K562 (cell line): ENCODE results near the gene SERPINA9. TPM values are rescaled to one million over a fixed set of nuclear protein-coding genes. Genes with fewer than 3 reads are reported as not detected.

Experiments
- ATAC-seq: fragments of 200-7000 bp; cut with Tn5 transposase; 3 replicates; pipeline ENCODE4 v1.9.1; 2020; ENCODE audit warnings: moderate library complexity
- BruUV-seq: library from RNA; stranded (reverse); fragments of 400-500 nt; replicated peaks from 2 replicates; lab custom pipeline; 2021; lab: Mats Ljungman, UMichigan
- CTCF ChIA-PET: fragments of 300-600 bp; formaldehyde crosslinking; extraction: SDS; loops from one replicate; lab custom pipeline; 2021; ENCODE audit warnings: low intra/inter-chr PET ratio; lab: Yijun Ruan, JAX
- POLR2A ChIA-PET: fragments of 300-600, 350-650 bp; sonication (Branson Sonifier 250); formaldehyde crosslinking; extraction: SDS; loops from one replicate; lab custom pipeline; 2021; ENCODE audit warnings: antibody characterized with exemption, inconsistent platforms; lab: Yijun Ruan, JAX
- DNase-seq, 4 experiments: peaks; one replicate each; pipeline versions ENCODE4 v3.0.0 to v3.0.0-alpha.2; 2011 to 2018; ENCODE audit warnings: low spot score in 3 of 4, mixed read lengths in 3 of 4; ENCODE audit errors: extremely low read depth in 1 of 4
- FAIRE-seq: peaks from 2 replicates; lab custom pipeline; 2011; peaks lifted over from hg19 to GRCh38; lab: Jason Lieb, UNC
- H2AFZ ChIP-seq: 2 replicates; pipeline ENCODE4 v1.6.0; 2011; ENCODE audit warnings: low read depth, low read length, control low read depth, inconsistent platforms
- H3K27ac ChIP-seq: fragments of 200-600 bp; 3 replicates; pipeline ENCODE4 v1.8.0; 2011; ENCODE audit warnings: low read depth, mild to moderate bottlenecking, control low read depth, inconsistent platforms, low read length, moderate library complexity, mixed read lengths; ENCODE audit errors: extremely low read depth
- H3K27me3 ChIP-seq, 2 experiments: fragments of 300-600 bp in 1 of 2; 2 replicates in 1 of 2; 3 replicates in 1 of 2; pipeline versions ENCODE4 v1.6.0 to v1.8.0; 2011; ENCODE audit warnings: inconsistent platforms in 2 of 2, low read length in 2 of 2, mild to moderate bottlenecking in 1 of 2, mixed read lengths in 1 of 2, moderate library complexity in 1 of 2; ENCODE audit not compliant: control insufficient read depth in 2 of 2, insufficient read depth in 2 of 2
- H3K36me3 ChIP-seq: fragments of 300-600 bp; 3 replicates; pipeline ENCODE4 v1.8.0; 2011; ENCODE audit warnings: mild to moderate bottlenecking, low read length, inconsistent platforms; ENCODE audit not compliant: control insufficient read depth, insufficient read depth
- H3K4me1 ChIP-seq, 2 experiments: fragments of 200-600 bp in 1 of 2; replicated peaks in 1 of 2; 2 replicates in 1 of 2; 3 replicates in 1 of 2; pipeline versions ENCODE4 v1.5.1 to v1.8.0; 2011; ENCODE audit warnings: inconsistent platforms in 2 of 2, low read length in 2 of 2, mild to moderate bottlenecking in 1 of 2, mixed read lengths in 1 of 2, moderate library complexity in 1 of 2; ENCODE audit not compliant: control insufficient read depth in 2 of 2, insufficient read depth in 2 of 2
- H3K4me2 ChIP-seq: 2 replicates; pipeline ENCODE4 v1.6.1; 2011; ENCODE audit warnings: low read length, control low read depth, inconsistent platforms, mixed read lengths; ENCODE audit not compliant: insufficient read depth
- H3K4me3 ChIP-seq: fragments of 200-600 bp; sonication (generic), shearing (Covaris generic); 2 replicates; pipeline ENCODE4 v1.5.1; 2016; ENCODE audit warnings: control low read depth, inconsistent platforms
- H3K79me2 ChIP-seq: fragments of 200-600 bp; 3 replicates; pipeline ENCODE4 v1.8.0; 2011; ENCODE audit warnings: low read length, inconsistent platforms; ENCODE audit not compliant: control insufficient read depth, insufficient read depth
- H3K9ac ChIP-seq, 2 experiments: 2 replicates each; pipeline versions ENCODE4 v1.6.0 to v1.6.1; 2011; ENCODE audit warnings: low read depth in 2 of 2, low read length in 2 of 2, control low read depth in 1 of 2, inconsistent platforms in 1 of 2, mild to moderate bottlenecking in 1 of 2, mixed read lengths in 1 of 2; ENCODE audit not compliant: insufficient read depth in 1 of 2
- H3K9me1 ChIP-seq: one replicate; pipeline ENCODE4 v1.6.0; 2011; ENCODE audit warnings: inconsistent platforms, mild to moderate bottlenecking, low read length, moderate library complexity; ENCODE audit not compliant: control insufficient read depth, insufficient read depth
- H3K9me3 ChIP-seq: replicated peaks from 2 replicates; pipeline ENCODE4 v1.5.1; 2011; ENCODE audit warnings: low read depth, low read length, inconsistent platforms; ENCODE audit not compliant: control insufficient read depth, insufficient read depth
- H4K20me1 ChIP-seq: replicated peaks from 2 replicates; pipeline ENCODE4 v1.6.1; 2011; ENCODE audit warnings: low read length, inconsistent platforms, mixed read lengths; ENCODE audit not compliant: control insufficient read depth, insufficient read depth
- C11orf30 ChIP-seq: fragments of 450-650 bp; IDR thresholded peaks from 2 replicates; pipeline ENCODE4 v1.6.1; 2016; ENCODE audit warnings: low read depth, mild to moderate bottlenecking
- FOXK2 ChIP-seq, 2 experiments: fragments of 450-650 bp; IDR thresholded peaks in 1 of 2; conservative IDR thresholded peaks in 1 of 2; 2 replicates each; pipeline ENCODE4 v1.6.1; 2016; ENCODE audit warnings: low read depth in 2 of 2, mild to moderate bottlenecking in 1 of 2
- NFXL1 ChIP-seq: fragments of 450-650 bp; formaldehyde crosslinking; IDR thresholded peaks from 2 replicates; pipeline ENCODE4 v1.4.0; 2021; ENCODE audit warnings: mild to moderate bottlenecking
- NR2C2 ChIP-seq, 2 experiments: fragments of 200-800 bp in 1 of 2; sonication (Bioruptor generic) in 1 of 2; sonication (generic) in 1 of 2; formaldehyde crosslinking in 1 of 2; IDR thresholded peaks; 2 replicates each; pipeline versions ENCODE4 v1.6.1 to v1.8.0; 2016 to 2022; ENCODE audit warnings: mild to moderate bottlenecking in 1 of 2, missing compliant biosample characterization in 1 of 2, missing genetic modification characterization in 1 of 2, missing genetic modification reagents in 1 of 2
- RFX5 ChIP-seq: IDR thresholded peaks from 2 replicates; pipeline ENCODE4 v1.6.1; 2011; ENCODE audit warnings: low read depth, mild to moderate bottlenecking, improper control_type of control experiment, low read length
- RUNX1 ChIP-seq: sonication (generic); IDR thresholded peaks from 2 replicates; pipeline ENCODE4 v1.6.1; 2016; ENCODE audit warnings: antibody characterized with exemption, low read depth
- SRSF1 ChIP-seq: fragments of 200-400 bp; formaldehyde crosslinking; IDR thresholded peaks from 2 replicates; pipeline ENCODE4 v1.6.1; 2017; ENCODE audit warnings: mild to moderate bottlenecking, low read depth, low read length, moderate library complexity
- ZNF253 ChIP-seq: fragments of 250-450 bp; sonication (Bioruptor Pico); conservative IDR thresholded peaks from 2 replicates; pipeline ENCODE4 v1.6.1; 2021; ENCODE audit warnings: mild to moderate bottlenecking
- WGBS: fragments of 100-300 bp; shearing (Covaris generic); methylation state at CpG from one replicate; pipeline ENCODE4 v1.1.6; 2016; ENCODE audit warnings: low coverage, mixed read lengths; ENCODE audit not compliant: insufficient coverage; ENCODE audit errors: missing lambda C conversion rate; 5-methylcytosine and 5-hydroxymethylcytosine counted together
- in situ Hi-C: fragments of 300-500 bp; cut with MboI; formaldehyde crosslinking; loops from 4 replicates; pipeline ENCODE4 v1.15.0; 2018; ENCODE audit warnings: inconsistent platforms, mixed read lengths
- intact Hi-C: fragments of 100-400 bp; cut with micrococcal nuclease; formaldehyde crosslinking; loops from 2 replicates; pipeline ENCODE4 v1.14.2; 2022
- polyA plus RNA-seq, 8 experiments: library from polyadenylated mRNA; depleted of rRNA in 4 of 8; stranded (reverse) in 5 of 8; unstranded in 3 of 8; fragments of >200 nt; fragmentation: Nextera tagmentation in 2 of 8; fragmentation: Illumina TruSeq in 1 of 8; extraction: Ambion mirVana in 2 of 8; extraction: Trizol in 1 of 8; gene quantifications; 2 replicates each; pipeline versions ENCODE4 v1.2.1 to v1.2.3, GENCODE V29; 2011 to 2014; ENCODE audit warnings: inconsistent platforms in 1 of 8, missing spikeins in 1 of 8
- total RNA-seq, 7 experiments: library from RNA; depleted of rRNA in 6 of 7; stranded (reverse); fragments of >200 nt in 6 of 7; fragmentation: Illumina TruSeq in 2 of 7; extraction: Trizol in 2 of 7; gene quantifications; 2 replicates each; pipeline versions ENCODE4 v1.2.1 to v1.2.3, GENCODE V29; 2011 to 2021; ENCODE audit warnings: low replicate concordance in 1 of 7
- TF ChIP-seq, protein P1 (sequence below): IDR thresholded peaks from 3 replicates; pipeline ENCODE4 v1.6.1; 2011; ENCODE audit warnings: borderline replicate concordance, mild to moderate bottlenecking, moderate library complexity; ENCODE audit not compliant: insufficient read length; ENCODE audit errors: extremely low read depth

Gene SERPINA9
- total and polyA plus RNA-seq, 9 of the 15 experiments (the other 6 are each of a cell fraction or from before 2014, with no cell fraction given): not detected

DNA sequence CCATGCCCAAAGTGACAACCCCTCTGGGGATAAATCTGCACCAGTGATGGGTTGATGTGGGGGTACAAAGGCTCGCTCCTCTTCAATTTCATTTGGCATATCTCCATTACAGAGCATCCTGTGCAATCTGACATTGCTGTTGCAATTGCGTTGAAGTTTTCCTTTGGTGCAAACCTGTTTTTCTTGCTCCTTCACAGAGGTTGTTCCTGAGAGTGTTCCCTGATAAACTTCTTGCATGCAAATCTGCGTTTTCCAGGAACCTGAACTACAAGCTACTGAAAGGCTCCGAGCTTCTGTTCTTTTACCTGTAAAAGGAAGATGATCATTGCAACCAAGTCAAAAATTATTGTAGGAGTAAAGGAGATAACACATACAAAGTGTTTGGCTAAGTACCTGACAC, 49.5 kb downstream of the SERPINA9 start (continued):
- no peak for TF ChIP-seq FOXK2 (conservative IDR thresholded peaks at IDR 0.05 in 1 of 2, IDR thresholded peaks at IDR 0.05 in 1 of 2; ENCODE audit: low read depth in 2 of 2)
- no peak for TF ChIP-seq SRSF1
- no peak for TF ChIP-seq RUNX1
- no peak for TF ChIP-seq NR2C2 (CRISPR knock-in tag; IDR thresholded peaks at IDR 0.05)
- TF ChIP-seq NR2C2 (tag; IDR thresholded peaks at IDR 0.05): no peak
- TF ChIP-seq NFXL1 (CRISPR knock-in tag): no peak
- TF ChIP-seq RFX5: no peak
- TF ChIP-seq, protein P1, sequence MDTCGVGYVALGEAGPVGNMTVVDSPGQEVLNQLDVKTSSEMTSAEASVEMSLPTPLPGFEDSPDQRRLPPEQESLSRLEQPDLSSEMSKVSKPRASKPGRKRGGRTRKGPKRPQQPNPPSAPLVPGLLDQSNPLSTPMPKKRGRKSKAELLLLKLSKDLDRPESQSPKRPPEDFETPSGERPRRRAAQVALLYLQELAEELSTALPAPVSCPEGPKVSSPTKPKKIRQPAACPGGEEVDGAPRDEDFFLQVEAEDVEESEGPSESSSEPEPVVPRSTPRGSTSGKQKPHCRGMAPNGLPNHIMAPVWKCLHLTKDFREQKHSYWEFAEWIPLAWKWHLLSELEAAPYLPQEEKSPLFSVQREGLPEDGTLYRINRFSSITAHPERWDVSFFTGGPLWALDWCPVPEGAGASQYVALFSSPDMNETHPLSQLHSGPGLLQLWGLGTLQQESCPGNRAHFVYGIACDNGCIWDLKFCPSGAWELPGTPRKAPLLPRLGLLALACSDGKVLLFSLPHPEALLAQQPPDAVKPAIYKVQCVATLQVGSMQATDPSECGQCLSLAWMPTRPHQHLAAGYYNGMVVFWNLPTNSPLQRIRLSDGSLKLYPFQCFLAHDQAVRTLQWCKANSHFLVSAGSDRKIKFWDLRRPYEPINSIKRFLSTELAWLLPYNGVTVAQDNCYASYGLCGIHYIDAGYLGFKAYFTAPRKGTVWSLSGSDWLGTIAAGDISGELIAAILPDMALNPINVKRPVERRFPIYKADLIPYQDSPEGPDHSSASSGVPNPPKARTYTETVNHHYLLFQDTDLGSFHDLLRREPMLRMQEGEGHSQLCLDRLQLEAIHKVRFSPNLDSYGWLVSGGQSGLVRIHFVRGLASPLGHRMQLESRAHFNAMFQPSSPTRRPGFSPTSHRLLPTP: no peak

DNA sequence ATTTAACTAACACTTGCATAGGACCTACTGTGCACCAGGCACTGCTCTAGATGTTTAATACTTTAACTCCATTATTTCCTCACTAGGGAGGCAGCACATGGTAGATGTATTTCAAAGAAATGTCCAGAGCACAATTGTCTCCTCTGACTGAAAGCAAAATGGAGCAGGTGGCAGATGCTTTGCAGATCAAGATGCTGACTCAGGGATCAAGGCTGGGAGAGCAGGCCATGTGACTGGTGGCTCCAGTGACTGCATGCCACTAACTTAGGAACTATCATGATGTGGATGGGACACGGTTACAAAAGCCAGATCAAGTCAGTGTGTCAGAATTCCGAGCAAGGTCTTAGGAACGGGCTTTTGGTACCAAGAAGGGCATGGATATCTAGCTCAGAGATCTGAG, 51.6 kb downstream of the SERPINA9 start:
- CTCF ChIA-PET: no interaction called here

More for the DNA sequence above, 51.6 kb downstream of the SERPINA9 start:
- no peaks in the 10 kb centered on the region for H3K27me3 ChIP-seq
- H3K27ac ChIP-seq: no peak overlapping the region
- H4K20me1 ChIP-seq: no peaks in the 10 kb centered on the region
- no peak overlapping the region for H3K4me2 ChIP-seq
- no peaks in the 10 kb centered on the region for H3K9me1 ChIP-seq
- DNase-seq: no peak
- H3K79me2 ChIP-seq: no peaks in the 10 kb centered on the region
- H2AFZ ChIP-seq: no peak overlapping the region
- no peak for ATAC-seq
- in situ Hi-C loops (no loop called here), intact Hi-C loops (no loop called here)
- no peak for TF ChIP-seq ZNF253 (CRISPR knock-in tag)
- TF ChIP-seq C11orf30: 0 out of 2 replicates have a peak, but pooled peaks have one; percentile 11
- FAIRE-seq: no peak
- no peaks in the 10 kb centered on the region for H3K4me1 ChIP-seq
- WGBS: 0% methylated on average over 3 of the region's 3 CpGs
- H3K36me3 ChIP-seq: no peaks in the 10 kb centered on the region
- BruUV-seq: no TSS peak
- H3K9ac ChIP-seq: no peak overlapping the region
- H3K9me3 ChIP-seq: no peaks in the 10 kb centered on the region
- POLR2A ChIA-PET: no interaction called here
- H3K4me3 ChIP-seq: no peak overlapping the region
